DMS153 treated with DMSO at 0.1 percent for 48 hours (cell line): ENCODE data around the gene TMEM205.
"Not testable (repeated sequence)": the region's sequence is repeated elsewhere in the genome, so short reads cannot be mapped to it uniquely, and the experiment has no call there.

Experiments used
- DNase-seq: peaks from one replicate; lab custom pipeline; 2025; ENCODE audit not compliant: unreplicated experiment; lab: John Stamatoyannopoulos, UW

Gene TMEM205

DNA sequence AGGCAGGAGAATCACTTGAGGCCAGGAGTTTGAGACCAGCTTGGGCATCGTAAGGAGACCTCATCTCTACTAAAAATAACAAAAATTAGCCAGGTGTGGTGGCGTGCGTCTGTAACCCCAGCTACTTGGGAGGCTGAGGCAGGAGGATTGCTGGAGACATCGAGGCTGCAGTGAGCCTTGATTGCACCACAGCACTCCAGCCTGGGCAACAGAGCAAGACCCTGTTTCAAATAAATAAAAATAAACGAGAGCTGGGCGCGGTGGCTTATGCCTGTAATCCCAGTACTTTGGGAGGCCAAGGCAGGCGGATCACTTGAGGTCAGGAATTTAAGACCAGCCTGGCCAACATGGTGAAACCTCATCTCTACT lies 6.0 kb downstream of the TMEM205 start:
- not testable (repeated sequence) for DNase-seq

DNA sequence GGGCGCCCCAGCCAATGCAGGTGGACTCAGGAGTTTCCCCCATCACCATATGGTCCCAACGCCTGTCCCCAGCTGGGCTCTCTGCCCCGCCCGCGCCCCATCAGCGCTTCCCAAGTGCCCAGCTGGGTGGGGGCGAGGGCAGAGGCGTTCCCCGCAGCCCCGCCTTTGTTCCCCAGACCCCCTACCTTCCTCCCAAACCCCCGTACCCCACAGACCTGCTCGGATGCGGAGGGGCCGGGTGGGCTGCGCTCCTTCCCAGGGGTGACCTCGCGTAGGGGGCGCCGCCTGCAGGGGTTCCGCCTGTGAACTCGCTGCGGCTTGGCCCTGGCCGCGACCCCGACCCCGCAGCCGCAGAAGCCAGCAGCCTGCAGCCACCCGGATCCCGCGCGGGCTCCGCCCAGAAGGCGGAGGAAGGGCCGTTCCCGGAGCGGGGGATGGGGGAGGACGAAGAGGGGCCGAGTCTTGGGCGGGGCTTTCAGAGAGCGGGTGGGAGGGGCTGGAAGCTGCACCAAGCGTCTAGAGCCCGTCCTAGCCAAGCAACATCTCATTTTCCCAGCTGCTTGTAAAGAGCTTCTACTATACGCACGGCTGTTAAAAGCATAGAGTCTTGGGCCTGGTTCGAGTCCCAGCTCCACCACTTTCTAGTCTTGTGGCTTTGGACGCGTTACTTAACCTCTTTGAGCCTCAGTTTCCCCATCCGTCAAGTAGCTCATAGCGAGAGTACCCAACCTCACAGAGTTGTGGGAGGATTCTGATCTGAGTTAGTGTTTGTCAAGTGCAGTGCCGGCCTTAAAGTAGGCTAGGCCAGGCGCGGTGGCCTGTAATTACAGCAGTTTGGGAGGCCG lies 6.6 kb downstream of the TMEM205 start, which contains the start of gene RAB3D:
Gene RAB3D, minus strand, starts transcription at position 404 of the 845 bp plus-strand sequence. CDS start 2,258 bp downstream, outside the sequence.
- peak; percentile 89 for DNase-seq

DNA sequence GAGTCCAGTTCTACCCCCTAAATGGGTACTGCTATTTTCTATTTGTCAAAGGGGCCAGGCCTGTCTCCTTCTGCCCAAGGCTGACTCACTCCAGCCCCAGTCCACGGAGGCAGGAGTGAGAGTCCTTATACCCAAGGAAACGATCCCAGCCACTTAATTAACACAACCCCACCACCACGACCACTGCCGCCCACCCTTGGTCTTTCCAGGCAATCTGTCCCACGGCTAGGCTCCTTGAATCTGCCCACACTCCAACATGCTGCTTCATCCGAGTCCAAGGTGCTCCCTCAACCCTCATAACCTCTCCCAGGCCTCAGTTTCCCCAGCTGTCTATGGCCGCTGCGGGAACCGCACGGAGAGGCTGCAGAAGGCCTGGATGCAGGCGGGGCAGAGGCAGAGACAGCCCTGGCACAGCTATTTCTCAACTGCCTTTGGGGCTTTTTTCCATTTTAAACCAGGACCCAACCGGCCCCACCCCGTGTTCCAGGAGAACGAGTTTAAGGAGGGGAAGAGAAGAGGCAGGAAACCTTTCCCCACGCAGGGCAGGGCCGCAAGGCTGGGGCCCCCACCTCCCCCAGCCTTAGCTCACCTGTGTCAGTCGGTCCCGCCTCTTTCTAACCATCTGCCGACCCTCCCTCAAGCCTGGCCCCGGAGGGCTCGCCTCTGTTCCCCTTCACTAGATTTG lies 7.4 kb downstream of the TMEM205 start:
- no peak for DNase-seq

DNA sequence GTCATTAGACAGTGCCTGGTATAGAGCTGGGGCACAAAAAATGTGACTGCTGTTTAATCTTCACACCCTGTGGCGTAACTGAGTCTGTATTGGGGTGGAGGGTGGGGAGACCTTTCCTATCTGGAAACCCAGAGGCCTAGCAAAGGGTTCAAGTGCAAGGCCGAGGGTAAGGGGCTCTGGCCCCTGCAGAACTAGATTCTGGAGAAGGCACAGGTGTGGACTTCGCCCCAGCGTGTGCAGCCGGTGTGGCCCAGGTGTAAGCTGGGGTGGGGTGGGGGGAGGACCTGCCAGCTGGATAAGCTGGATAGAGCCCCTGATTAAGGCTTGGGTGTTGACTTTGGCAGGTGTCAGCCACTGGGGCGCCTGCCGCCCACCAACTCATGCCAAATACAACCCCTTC lies 7.9 kb downstream of the TMEM205 start:
- DNase-seq: no peak

DNA sequence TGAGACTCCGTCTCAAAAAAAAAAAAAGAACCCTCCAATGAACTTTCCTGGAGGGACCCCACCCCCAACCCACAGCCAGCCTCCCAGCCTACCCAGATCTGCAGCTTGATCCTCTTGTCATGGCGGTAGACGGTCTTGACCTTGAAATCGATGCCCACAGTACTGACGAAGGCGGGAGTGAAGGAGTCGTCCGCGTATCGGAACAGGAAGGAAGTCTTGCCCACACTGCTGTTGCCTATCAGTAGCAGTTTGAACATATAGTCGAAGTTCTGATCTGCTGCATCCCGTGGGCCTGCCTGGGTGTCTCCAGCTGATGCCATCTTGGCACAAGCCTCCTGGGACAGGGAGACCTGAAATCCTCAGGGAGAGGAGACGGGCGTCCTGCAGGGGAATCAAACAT lies 9.0 kb downstream of the TMEM205 start:
- no peak for DNase-seq

DNA sequence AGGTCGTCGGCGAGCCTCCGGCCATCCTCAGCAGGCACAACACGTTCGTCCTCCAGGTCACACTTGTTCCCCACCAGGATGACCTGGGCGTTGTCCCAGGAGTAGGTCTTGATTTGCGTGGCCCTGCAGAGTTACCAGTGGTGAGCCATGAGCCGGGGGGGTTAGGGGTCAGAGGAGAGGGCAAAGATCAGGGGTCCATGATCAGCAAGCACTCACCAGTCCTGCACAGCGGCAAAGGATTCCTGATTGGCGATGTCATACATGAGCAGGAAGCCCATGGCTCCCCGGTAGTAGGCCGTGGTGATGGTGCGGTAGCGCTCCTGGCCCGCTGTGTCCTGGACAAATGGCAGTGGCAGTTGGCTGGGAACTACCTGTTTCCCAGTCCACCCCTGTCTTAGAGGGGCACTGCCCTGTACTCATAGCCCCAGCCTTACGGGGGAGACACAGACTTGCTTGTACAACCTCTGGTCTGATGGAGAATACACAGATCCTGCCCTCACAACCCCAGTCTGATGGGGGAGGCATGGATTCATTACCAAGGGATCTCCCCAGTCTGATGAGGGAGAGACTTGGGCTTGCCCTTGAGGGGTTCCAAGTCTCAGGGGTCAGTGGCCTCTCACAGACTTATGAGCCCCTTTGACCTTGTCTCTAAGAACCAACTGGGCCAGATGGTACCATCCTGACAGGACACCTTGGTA lies 10.5 kb downstream of the TMEM205 start:
- no peak for DNase-seq

DNA sequence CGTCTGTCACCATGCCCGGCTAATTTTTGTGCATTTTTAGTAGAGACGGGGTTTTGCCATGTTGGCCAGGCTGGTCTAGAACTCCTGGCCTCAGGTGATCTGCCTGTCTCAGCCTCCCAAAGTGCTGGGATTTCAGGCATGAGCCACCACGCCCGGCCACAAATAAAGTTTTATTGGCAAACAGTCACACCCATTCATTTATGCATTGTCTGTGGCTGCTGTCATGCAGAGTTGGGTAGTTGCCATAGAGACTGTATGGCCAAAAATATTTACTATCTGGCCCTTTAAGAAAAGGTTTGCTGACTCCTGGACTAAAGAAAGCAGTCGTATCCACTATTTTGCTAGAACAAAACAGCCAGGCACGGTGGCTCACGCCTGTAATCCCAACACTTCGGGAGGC lies 12.2 kb downstream of the TMEM205 start:
- DNase-seq: not testable (repeated sequence)

DNA sequence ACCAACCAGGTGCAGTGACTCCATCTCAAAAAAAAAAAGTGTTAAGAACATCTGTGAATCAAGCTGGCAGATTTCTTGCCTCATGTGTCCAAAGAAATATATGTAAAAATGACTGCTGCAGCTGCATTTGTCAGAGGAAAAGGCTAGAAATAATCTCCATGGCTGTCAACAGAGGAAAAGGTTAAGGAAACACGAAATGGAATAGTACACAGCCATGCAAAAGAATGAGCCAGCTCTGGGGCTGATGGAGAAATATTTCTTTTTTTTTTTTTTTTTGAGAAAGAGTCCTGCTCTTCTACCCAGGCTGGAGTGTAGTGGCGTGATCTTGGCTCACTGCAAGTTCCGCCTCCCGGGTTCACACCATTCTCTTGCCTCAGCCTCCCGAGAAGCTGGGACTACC lies 13.2 kb downstream of the TMEM205 start:
- DNase-seq: no peak

DNA sequence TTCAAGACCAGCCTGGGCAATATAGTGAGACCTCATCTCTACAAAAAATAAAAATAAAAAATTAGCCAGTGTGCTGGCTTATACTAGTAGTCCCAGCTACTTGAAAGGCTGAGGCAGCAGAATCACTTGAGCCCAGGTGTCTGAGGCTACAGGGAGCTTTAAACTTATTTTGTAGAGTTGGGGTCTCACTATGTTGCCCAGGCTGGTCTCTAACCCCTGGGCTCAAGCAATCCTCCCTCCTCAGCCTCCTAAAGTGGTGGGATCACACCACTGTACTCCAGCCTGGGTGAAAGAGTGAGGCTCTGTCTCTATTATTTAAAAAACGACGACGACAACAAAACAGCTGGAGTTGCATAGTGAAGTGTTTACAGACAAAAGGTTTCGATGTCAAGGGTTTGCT lies 14.6 kb downstream of the TMEM205 start:
- DNase-seq: no peak

DNA sequence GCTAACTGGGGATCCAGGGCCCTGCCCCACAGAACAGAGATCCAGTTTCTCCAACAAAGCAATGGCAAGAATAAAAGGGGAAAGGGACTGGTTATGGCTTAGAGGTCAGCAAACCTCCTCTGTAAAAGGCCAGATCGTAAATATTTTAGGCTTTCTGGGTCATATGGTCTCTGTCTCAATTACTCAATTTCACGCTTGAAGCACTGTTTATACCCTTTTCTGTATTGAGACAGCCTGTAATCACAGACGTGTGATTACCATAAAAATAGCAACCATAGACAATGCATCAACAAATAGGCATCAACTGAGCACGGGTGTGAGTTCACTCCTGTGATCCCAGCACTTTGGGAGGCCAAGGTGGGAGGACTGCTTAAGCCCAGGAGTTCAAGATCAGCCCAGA lies 15.9 kb downstream of the TMEM205 start:
- no peak for DNase-seq

DNA sequence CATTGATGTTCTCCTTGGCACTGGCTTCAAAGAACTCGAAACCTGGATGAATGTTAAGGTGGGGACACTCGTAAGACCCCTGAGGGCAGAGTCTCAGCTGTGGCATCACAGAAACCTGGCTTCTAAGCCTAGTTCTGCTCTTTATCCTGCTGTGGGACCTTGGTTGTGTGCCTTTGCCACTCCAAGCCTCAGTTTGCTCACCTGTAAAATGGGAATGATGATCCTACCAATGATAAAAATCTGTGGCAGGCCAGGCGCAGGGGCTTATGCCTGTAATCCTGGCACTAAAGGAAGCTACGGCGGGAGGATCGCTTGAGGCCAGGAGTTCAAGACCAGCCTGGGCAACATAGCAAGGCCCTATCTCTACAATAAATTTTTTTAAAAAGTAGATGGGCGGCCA lies 20.5 kb downstream of the TMEM205 start:
- no peak for DNase-seq

DNA sequence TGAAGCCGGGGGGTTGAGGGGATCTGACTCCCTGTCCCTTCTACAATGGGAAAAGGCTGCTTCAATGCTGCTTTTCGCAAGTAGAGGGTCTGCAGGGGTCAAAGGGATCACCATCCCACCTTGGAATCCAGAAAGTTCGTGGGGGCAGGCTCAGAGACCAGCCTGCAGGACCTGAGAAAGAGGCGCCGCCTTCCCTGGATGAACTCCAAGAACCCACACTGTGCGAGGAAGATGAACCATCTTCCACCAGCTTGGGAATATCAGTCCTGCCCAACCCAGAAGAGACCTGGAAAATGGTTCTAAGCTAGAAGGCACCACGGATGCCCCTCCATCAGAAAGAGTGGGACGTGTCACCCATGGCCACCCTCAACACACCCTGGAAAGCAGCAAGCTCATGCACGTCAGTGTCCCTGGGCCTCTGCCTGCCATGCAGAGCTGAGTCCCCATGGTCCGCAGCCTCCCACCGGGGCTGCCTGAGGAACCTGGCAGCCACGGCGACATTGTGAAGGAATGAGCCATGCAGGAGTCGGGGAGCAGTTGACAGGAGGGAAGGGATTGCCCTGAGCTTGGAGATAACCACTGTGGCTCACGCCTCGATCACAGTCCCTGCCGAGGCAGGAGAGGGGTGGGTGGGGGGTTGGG lies 21.2 kb downstream of the TMEM205 start:
- no peak for DNase-seq

DNA sequence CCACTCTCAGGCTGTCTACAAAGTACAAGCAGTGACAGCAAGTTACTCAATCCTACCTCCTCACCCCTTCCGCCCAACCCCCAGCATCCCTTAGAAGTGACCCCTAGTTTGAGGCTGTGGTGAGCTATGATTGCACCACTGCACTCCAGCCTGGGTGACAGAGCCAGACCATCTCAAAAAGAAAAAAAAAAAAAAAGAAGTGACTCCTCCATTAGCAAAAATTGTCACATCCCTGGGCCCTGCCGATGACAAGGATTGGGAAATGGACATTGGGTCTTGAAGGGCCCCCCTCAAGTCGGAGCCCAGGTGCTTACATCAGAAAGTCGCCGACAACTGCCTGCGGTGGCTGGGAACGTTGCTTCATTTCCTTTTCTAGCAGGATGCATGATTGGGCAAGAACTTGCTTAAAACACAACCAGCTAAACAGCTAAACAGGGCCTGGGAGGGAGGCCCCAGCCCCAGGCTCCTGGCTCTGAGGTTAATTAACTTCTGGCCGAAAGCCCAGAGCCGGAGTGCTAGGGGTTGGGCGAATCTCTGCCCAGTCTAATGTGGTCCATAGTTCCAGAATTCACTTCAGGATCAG lies 21.9 kb downstream of the TMEM205 start:
- DNase-seq: peak; percentile 84

DNA sequence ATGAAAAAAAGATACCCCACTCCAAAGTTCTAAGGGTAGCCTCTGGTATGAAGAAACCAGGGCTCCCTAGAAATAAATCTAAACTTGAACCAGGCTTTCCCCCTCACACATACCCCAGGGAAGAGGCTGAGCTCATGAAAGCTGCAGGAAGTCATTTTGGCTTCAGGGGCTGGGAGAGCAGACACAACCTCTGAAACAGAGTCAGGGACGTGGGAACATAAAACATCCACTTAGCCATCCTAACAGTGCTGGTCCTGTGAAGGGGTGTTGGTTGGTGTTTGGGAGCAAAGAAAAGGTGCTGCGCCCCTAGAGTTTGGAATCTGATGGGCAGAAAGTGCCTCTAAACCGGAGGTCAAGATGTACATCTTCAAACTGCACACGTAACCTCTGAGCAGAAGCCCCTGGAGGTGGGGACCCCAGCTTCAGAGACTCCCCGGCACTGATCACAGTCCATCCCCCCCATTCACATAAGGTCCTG lies 22.4 kb downstream of the TMEM205 start:
- DNase-seq: no peak

DNA sequence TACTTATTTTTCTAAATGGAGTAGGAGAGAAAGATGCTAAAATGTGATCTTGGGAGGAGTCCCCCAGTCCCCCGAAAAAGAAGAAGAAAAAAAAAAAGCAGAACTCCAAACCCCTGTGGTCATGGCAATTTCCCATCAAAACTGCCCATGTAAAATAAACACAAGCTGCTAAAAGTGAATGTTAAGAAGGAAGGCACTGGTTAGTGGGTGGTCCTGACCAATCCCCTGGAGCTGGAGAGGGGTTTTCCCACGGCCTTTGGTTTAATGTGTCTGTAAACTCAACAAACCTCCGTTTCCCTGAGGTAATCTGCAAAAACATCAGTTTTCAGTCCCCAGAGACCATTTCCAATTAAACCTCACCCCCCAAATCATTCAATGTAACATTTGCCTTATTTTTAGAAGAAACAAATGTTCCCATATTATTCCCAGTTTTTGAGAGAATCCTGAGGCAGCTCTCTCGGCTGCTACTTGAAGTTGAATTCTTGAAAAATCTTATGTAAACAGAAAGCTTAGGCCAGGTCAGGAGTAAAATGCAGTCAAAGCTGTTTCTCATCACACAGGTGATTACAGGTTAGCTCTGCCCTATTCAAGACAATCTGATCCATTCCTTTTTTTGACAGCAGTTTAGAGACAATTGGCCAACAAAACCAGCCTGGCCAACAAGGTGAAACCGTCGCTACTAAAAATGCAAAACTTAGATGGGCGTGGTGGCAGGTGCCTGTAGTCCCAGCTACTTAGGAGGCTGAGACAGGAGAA lies 23.6 kb downstream of the TMEM205 start:
- DNase-seq: no peak

DNA sequence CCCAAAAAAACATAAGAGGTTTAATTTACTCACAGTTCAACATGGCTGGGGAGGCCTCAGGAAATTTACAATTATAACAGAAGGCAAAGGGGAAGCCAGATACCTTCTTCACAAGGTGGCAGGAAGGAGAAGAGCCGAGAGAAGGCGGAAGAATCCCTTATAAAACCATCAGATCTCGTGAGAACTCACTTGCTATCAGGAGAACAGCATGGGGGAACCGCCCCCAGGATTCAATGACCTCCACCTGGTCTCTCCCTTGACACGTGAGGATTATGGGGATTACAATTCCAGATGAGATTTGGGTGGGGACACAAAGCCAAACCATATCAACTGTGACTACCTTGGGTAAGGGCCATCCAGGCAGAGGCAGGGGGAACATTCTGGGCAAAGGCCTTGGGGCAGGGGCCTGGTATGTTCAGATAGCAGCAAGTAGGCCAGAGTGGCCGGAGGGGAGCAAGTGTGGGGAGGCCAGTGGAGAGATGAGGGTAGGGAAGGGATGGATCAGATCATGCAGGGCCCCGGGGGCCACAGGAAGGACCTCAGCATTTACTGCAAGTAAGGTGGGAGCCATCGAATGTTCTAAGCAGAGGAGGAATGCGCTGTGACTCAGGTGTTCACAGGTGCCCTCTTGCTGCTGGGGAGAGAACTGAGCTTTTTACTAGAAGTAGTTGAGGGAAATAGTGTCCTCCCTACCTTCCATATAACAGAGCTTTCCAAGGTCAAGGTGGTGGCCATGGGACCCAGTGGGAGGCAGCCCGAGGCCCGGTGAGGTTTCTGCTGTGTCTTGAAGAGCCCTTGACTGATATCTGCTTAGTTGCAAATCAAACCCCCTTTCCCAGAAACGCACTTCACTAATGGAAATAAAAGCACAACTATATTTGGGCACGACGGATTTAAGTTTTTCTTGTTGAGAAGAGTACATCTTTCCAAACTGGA lies 24.6 kb downstream of the TMEM205 start:
- no peak for DNase-seq

DNA sequence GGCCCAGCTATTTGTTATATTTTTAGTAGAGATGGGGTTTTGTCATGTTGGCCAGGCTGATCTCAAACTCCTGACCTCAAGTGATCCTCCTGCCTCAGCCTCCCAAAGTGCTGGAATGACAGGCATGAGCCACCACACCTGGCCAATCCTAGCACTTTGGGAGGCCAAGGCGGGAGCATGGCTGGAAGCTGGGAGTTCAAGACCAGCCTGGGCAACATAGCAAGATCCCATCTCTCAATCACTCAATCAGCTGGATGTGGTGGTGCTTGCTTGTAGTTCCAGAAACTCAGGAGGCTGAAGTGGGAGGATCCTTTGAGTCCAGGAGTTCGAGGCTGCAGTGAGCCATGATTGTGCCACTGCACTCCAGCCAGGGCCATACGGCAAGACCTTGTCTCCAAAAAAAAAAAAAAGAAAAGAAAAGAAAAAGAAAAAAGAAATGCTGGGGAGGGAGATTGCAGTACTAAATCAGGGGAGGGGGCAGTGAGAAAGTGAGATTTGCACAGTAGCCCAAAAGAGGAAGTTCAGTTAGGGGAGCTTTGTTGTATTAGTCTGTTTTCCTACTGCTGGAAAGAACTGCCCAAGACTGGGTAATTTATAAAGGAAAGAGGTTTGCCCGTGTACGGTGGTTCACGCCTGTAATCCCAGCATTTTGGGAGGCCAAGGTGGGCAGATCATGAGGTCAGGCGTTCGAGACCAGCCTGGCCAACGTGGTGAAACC lies 25.6 kb downstream of the TMEM205 start:
- DNase-seq: not testable (repeated sequence)

DNA sequence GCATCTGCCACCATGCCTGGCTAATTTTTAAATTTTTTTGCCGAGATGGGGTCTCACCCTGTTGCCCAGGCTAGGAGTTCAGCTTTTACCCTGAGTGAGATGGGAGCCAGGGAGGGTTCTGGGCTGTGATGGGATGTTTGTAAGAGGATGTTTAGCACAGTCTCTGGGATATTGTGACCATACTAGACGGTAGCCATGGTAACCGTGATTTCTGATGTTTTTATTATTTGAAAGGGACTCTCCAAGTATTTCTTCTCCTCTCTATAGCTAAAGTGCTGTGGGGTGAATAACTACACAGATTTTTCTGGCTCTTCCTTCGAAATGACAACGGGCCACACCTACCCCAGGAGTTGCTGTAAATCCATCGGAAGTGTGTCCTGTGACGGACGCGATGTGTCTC lies 39.7 kb downstream of the TMEM205 start:
- no peak for DNase-seq
